Melanocyte of skin (primary cell): ENCODE results near the gene RFPL4A. TPM values are rescaled to one million over a fixed set of nuclear protein-coding genes. Genes with fewer than 3 reads are reported as not detected.

Experiments
- total RNA-seq, 2 donors: library from RNA; depleted of rRNA; stranded (reverse); fragments of >200 nt; gene quantifications; 2 replicates each; pipeline ENCODE4 v1.2.3, GENCODE V29; 2012

Gene RFPL4A
- not detected for total RNA-seq

GRCh38 chr19:55758797-55759196, at the start of gene RFPL4A:
TSS of gene RFPL4A (plus strand) at chr19:55759097. CDS start at chr19:55761801, 2,704 bp downstream.

GRCh38 chr19:55738302-55738701, 20.6 kb upstream of the RFPL4A start, which contains the start of gene NLRP9:
TSS of gene NLRP9 (minus strand) at chr19:55738402. CDS start at chr19:55738374, 28 bp downstream.

GRCh38 chr19:55768818-55769217, 9.9 kb downstream of the RFPL4A start, which contains the start of gene RFPL4AL1:
TSS of gene RFPL4AL1 (plus strand) at chr19:55769118. CDS start at chr19:55771805, 2,687 bp downstream.

Other genes starting within 250 kb of the RFPL4A start
- not detected for gene SBK2, start 222.0 kb upstream of the RFPL4A start, total RNA-seq
- gene SBK3, start 213.6 kb upstream of the RFPL4A start, total RNA-seq = not detected
- gene ZNF579, start 178.2 kb upstream of the RFPL4A start, total RNA-seq = 1 to 10 TPM; 4.5 to 7.0 TPM
- 1 to 10 TPM; 2.4 to 3.3 TPM for gene FIZ1, start 159.6 kb upstream of the RFPL4A start, total RNA-seq
- gene ZNF524, start 158.8 kb upstream of the RFPL4A start, total RNA-seq = 1 to 10 TPM; 6.3 to 6.9 TPM
- 1 to 10 TPM; 1.4 to 2.3 TPM for gene ZNF865, start 153.4 kb upstream of the RFPL4A start, total RNA-seq
- 1 to 10 TPM; 3.3 to 4.5 TPM for gene ZNF784, start 134.5 kb upstream of the RFPL4A start, total RNA-seq
- 1 to 10 TPM; 6.0 to 6.5 TPM for gene ZNF580, start 118.1 kb upstream of the RFPL4A start, total RNA-seq
- gene ZNF581, start 115.4 kb upstream of the RFPL4A start, total RNA-seq = 10 to 100 TPM; 10.7 to 14.0 TPM
- gene CCDC106, start 110.9 kb upstream of the RFPL4A start, total RNA-seq = 10 to 100 TPM in 1 of 2 donors, 1 to 10 TPM in 1; 9.7 to 16.2 TPM
- 100 to 1,000 TPM in 1 of 2 donors, 10 to 100 TPM in 1; 81.9 to 141 TPM for gene U2AF2, start 104.1 kb upstream of the RFPL4A start, total RNA-seq
- 10 to 100 TPM; 23.3 to 29.9 TPM for gene EPN1, start 83.9 kb upstream of the RFPL4A start, total RNA-seq
- not detected for gene NLRP9, start 20.7 kb upstream of the RFPL4A start, total RNA-seq
- gene RFPL4AL1, start 10.0 kb downstream of the RFPL4A start, total RNA-seq = not detected
- not detected for gene NLRP11, start 72.9 kb downstream of the RFPL4A start, total RNA-seq
- gene NLRP4, start 77.4 kb downstream of the RFPL4A start, total RNA-seq = not detected
- not detected for gene NLRP13, start 173.2 kb downstream of the RFPL4A start, total RNA-seq
- not detected for gene NLRP8, start 188.7 kb downstream of the RFPL4A start, total RNA-seq
- gene NLRP5, start 227.7 kb downstream of the RFPL4A start, total RNA-seq = not detected